Thyroid gland (tissue), 4 donors: ENCODE results near the gene MTHFD1.

Experiments used
- POLR2A ChIP-seq, 2 donors: fragments of 450-650 bp; IDR thresholded peaks; one replicate each; pipeline ENCODE4 v1.6.1; 2017; ENCODE audit warnings: antibody characterized with exemption in 2 of 2, mild to moderate bottlenecking in 2 of 2, moderate library complexity in 1 of 2
- TF ChIP-seq, protein P1 (sequence below), 6 experiments: fragments of 200-600 bp in 3 of 6; fragments of 450-650 bp in 3 of 6; sonication (generic) in 3 of 6; IDR thresholded peaks; one replicate each; pipeline ENCODE4 v1.5.1; 2016 to 2019; ENCODE audit warnings: antibody characterized with exemption in 6 of 6, mild to moderate bottlenecking in 2 of 6, inconsistent platforms in 1 of 6, moderate library complexity in 1 of 6

DNA sequence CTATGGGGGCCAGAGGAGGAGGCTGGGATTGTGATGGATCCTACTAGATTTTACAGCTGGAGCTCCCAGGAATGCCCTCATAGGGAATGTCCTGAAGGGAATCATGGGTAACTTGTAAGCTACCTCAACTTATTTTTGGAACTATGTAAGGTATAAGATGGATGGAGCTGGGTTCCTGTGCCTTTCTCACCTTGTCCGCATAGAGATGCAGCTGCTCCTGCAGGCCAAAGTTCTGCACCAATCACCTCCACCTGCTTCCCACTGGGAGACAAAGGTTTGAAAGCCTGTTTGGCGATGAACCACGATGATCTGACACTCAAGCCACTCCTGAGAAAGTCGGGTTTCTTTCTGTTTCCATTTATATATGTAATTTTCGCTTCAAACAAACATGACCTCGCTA, 76.5 kb downstream of the MTHFD1 start:
- TF ChIP-seq POLR2A (IDR thresholded peaks at IDR 0.05), result no peak
- TF ChIP-seq, protein P1, sequence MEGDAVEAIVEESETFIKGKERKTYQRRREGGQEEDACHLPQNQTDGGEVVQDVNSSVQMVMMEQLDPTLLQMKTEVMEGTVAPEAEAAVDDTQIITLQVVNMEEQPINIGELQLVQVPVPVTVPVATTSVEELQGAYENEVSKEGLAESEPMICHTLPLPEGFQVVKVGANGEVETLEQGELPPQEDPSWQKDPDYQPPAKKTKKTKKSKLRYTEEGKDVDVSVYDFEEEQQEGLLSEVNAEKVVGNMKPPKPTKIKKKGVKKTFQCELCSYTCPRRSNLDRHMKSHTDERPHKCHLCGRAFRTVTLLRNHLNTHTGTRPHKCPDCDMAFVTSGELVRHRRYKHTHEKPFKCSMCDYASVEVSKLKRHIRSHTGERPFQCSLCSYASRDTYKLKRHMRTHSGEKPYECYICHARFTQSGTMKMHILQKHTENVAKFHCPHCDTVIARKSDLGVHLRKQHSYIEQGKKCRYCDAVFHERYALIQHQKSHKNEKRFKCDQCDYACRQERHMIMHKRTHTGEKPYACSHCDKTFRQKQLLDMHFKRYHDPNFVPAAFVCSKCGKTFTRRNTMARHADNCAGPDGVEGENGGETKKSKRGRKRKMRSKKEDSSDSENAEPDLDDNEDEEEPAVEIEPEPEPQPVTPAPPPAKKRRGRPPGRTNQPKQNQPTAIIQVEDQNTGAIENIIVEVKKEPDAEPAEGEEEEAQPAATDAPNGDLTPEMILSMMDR (IDR thresholded peaks at IDR 0.05), result no peak
